ENCODE data around the gene TPCN1. TPM values are rescaled to one million over a fixed set of nuclear protein-coding genes. Genes with fewer than 3 reads are reported as not detected.

TPCN1 gene
- total and polyA plus RNA-seq, 4 donors: 20.8 to 61.7 (median 30.7) TPM

GRCh38 chr12:113274848-113275247 is 53.6 kb downstream of the TPCN1 start:
- no peak for ATAC-seq (ENCODE audit: insufficient read depth, low FRiP score)
- TF ChIP-seq, protein P1, sequence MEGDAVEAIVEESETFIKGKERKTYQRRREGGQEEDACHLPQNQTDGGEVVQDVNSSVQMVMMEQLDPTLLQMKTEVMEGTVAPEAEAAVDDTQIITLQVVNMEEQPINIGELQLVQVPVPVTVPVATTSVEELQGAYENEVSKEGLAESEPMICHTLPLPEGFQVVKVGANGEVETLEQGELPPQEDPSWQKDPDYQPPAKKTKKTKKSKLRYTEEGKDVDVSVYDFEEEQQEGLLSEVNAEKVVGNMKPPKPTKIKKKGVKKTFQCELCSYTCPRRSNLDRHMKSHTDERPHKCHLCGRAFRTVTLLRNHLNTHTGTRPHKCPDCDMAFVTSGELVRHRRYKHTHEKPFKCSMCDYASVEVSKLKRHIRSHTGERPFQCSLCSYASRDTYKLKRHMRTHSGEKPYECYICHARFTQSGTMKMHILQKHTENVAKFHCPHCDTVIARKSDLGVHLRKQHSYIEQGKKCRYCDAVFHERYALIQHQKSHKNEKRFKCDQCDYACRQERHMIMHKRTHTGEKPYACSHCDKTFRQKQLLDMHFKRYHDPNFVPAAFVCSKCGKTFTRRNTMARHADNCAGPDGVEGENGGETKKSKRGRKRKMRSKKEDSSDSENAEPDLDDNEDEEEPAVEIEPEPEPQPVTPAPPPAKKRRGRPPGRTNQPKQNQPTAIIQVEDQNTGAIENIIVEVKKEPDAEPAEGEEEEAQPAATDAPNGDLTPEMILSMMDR (IDR thresholded peaks at IDR 0.05; ENCODE audit: control extremely low read depth, extremely low read depth): no peak
- no peak for DNase-seq
- Histone ChIP-seq H3K9me3 (ENCODE audit: control insufficient read depth in 4 of 4, insufficient read depth in 3 of 4, low read length in 3 of 4) (no peaks in the 10 kb centered on the region), H3K4me1 (ENCODE audit: control insufficient read depth in 5 of 5, insufficient read depth in 5 of 5, low read length in 5 of 5) (peaks cover 0 to 19% (median 3%) of the 10 kb centered on the region in 5 donors), H3K36me3 (ENCODE audit: control insufficient read depth in 4 of 4, insufficient read depth in 4 of 4, low read length in 4 of 4) (peaks cover 7 to 43% (median 19%) of the 10 kb centered on the region in 4 donors), H3K27me3 (ENCODE audit: control insufficient read depth in 3 of 3, insufficient read depth in 3 of 3, low read length in 2 of 3) (no peaks in the 10 kb centered on the region), H3K9ac (ENCODE audit: insufficient read depth in 1 of 2, low read length in 2 of 2) (no peak overlapping the region), H3K27ac (ENCODE audit: low read depth in 1 of 2, low read length in 1 of 2) (no peak overlapping the region), H3K4me3 (no peak overlapping the region)
- WGBS, 2 donors: 96 to 97% methylated on average over 8 of the region's 8 CpGs

DNA sequence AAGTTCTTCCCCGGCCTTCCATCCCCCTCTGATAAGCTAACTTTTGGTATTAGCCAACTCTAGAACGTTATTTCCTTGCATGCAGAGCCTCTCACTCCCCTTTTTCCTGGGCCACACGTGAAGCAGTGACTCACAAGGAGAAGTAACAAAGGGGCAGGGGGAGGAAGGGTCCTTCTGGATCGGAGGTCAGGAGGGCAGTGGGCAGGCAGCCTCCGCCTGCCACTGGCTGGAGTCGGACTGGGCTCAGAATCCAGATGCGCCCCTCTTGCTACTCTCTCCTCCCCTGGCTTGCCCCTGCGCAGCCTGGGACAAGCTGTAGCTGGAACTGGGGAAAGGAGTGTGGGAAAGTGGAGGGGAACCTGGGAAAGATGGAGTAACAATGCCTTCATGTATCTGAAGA is 55.0 kb downstream of the TPCN1 start:
- WGBS, 2 donors: 65 to 78% methylated on average over 8 of the region's 8 CpGs
- no peak for DNase-seq
- TF ChIP-seq, protein P1 (IDR thresholded peaks at IDR 0.05; ENCODE audit: control extremely low read depth, extremely low read depth): no peak
- peaks cover 8 to 44% (median 17%) of the 10 kb centered on the region in 4 donors for H3K36me3 ChIP-seq (ENCODE audit: control insufficient read depth in 4 of 4, insufficient read depth in 4 of 4, low read length in 4 of 4)
- H3K4me3 ChIP-seq: no peak overlapping the region
- no peak overlapping the region for H3K9ac ChIP-seq (ENCODE audit: insufficient read depth in 1 of 2, low read length in 2 of 2)
- no peaks in the 10 kb centered on the region for H3K27me3 ChIP-seq (ENCODE audit: control insufficient read depth in 3 of 3, insufficient read depth in 3 of 3, low read length in 2 of 3)
- peaks cover 0 to 18% (median 2%) of the 10 kb centered on the region in 5 donors for H3K4me1 ChIP-seq (ENCODE audit: control insufficient read depth in 5 of 5, insufficient read depth in 5 of 5, low read length in 5 of 5)
- no peak overlapping the region for H3K27ac ChIP-seq (ENCODE audit: low read depth in 1 of 2, low read length in 1 of 2)
- ATAC-seq (ENCODE audit: insufficient read depth, low FRiP score): no peak
- H3K9me3 ChIP-seq (ENCODE audit: control insufficient read depth in 4 of 4, insufficient read depth in 3 of 4, low read length in 3 of 4): no peaks in the 10 kb centered on the region

- no peaks in the 10 kb centered on the region for H3K9me3 ChIP-seq (ENCODE audit: control insufficient read depth in 4 of 4, insufficient read depth in 3 of 4, low read length in 3 of 4)
- H3K27ac ChIP-seq (ENCODE audit: low read depth in 1 of 2, low read length in 1 of 2): no peak overlapping the region
- DNase-seq: no peak
- TF ChIP-seq, protein P1 (IDR thresholded peaks at IDR 0.05; ENCODE audit: control extremely low read depth, extremely low read depth): no peak
- ATAC-seq (ENCODE audit: insufficient read depth, low FRiP score): no peak
- H3K9ac ChIP-seq (ENCODE audit: insufficient read depth in 1 of 2, low read length in 2 of 2): no peak overlapping the region
- peaks cover 0 to 11% (median 2%) of the 10 kb centered on the region in 5 donors for H3K4me1 ChIP-seq (ENCODE audit: control insufficient read depth in 5 of 5, insufficient read depth in 5 of 5, low read length in 5 of 5)
- H3K27me3 ChIP-seq (ENCODE audit: control insufficient read depth in 3 of 3, insufficient read depth in 3 of 3, low read length in 2 of 3): no peaks in the 10 kb centered on the region
- no peak overlapping the region for H3K4me3 ChIP-seq
- WGBS, 2 donors: 96 to 97% methylated on average over 10 of the region's 10 CpGs
- peaks cover 8 to 45% (median 17%) of the 10 kb centered on the region in 4 donors for H3K36me3 ChIP-seq (ENCODE audit: control insufficient read depth in 4 of 4, insufficient read depth in 4 of 4, low read length in 4 of 4)
Observed at GRCh38 chr12:113276946-113277500, 55.8 kb downstream of the TPCN1 start.

DNA sequence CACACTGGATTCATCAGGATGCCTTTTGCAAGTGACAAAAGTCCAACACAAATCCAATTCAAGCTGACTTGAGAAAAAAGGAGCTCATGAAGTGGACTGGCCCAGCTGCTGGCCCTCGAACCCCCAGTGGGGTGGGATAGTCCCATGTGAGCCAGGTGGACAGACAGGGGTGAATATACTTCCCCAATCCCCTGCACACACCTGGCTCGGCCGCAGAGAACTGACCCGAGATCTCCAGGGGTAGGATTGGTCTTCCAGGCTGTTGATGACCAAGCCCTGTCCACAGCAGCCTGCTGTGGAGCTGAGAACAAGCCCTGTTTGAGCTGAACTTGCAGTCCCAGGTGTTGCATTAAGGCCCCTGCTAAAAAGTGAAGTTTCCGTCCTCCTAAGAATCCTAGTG is 56.2 kb downstream of the TPCN1 start:
- Histone ChIP-seq H3K27me3 (ENCODE audit: control insufficient read depth in 3 of 3, insufficient read depth in 3 of 3, low read length in 2 of 3) (no peaks in the 10 kb centered on the region), H3K36me3 (ENCODE audit: control insufficient read depth in 4 of 4, insufficient read depth in 4 of 4, low read length in 4 of 4) (peaks cover 8 to 45% (median 17%) of the 10 kb centered on the region in 4 donors), H3K4me3 (no peak overlapping the region), H3K27ac (ENCODE audit: low read depth in 1 of 2, low read length in 1 of 2) (no peak overlapping the region), H3K4me1 (ENCODE audit: control insufficient read depth in 5 of 5, insufficient read depth in 5 of 5, low read length in 5 of 5) (peaks cover 0 to 6% (median 2%) of the 10 kb centered on the region in 5 donors), H3K9me3 (ENCODE audit: control insufficient read depth in 4 of 4, insufficient read depth in 3 of 4, low read length in 3 of 4) (no peaks in the 10 kb centered on the region), H3K9ac (ENCODE audit: insufficient read depth in 1 of 2, low read length in 2 of 2) (no peak overlapping the region)
- 93 to 97% methylated on average over 5 of the region's 5 CpGs for WGBS, 2 donors
- DNase-seq (no peak), ATAC-seq (ENCODE audit: insufficient read depth, low FRiP score) (no peak)
- TF ChIP-seq, protein P1 (IDR thresholded peaks at IDR 0.05; ENCODE audit: control extremely low read depth, extremely low read depth): no peak
